Cardiac septum (tissue), 1 donor: ENCODE measurements around the gene TMBIM1. TPM values are rescaled to one million over a fixed set of nuclear protein-coding genes. Genes with fewer than 3 reads are reported as not detected.
A peak's percentile ranks its signal among the peaks of the same experiment; 100 is the strongest.
"Not testable (repeated sequence)": the region's sequence is repeated elsewhere in the genome, so short reads cannot be mapped to it uniquely, and the experiment has no call there.

Experiments
- DNase-seq: peaks from one replicate; pipeline ENCODE4 v3.0.0-alpha.2; 2020; ENCODE audit warnings: low spot score
- intact Hi-C: fragments of 100-400 bp; cut with DNase I; formaldehyde crosslinking; loops from one replicate; pipeline ENCODE4 v1.14.0; 2022
- total RNA-seq: library from RNA; stranded (reverse); fragmentation: NEBNext Ultra II Directional; extraction: Animal tissue kit (Norgen Biotek cat#: 25700); gene quantifications from one replicate; pipeline ENCODE4 v1.2.1, GENCODE V29; 2021
- donor health status: DM: no; HTN: no; CAD: no.

Gene TMBIM1
- total RNA-seq, 1 donor from 2014 or later, result 143 TPM

GRCh38 chr2:218277921-218278320 is 14.4 kb downstream of the TMBIM1 start:
- DNase-seq, result no peak

DNA sequence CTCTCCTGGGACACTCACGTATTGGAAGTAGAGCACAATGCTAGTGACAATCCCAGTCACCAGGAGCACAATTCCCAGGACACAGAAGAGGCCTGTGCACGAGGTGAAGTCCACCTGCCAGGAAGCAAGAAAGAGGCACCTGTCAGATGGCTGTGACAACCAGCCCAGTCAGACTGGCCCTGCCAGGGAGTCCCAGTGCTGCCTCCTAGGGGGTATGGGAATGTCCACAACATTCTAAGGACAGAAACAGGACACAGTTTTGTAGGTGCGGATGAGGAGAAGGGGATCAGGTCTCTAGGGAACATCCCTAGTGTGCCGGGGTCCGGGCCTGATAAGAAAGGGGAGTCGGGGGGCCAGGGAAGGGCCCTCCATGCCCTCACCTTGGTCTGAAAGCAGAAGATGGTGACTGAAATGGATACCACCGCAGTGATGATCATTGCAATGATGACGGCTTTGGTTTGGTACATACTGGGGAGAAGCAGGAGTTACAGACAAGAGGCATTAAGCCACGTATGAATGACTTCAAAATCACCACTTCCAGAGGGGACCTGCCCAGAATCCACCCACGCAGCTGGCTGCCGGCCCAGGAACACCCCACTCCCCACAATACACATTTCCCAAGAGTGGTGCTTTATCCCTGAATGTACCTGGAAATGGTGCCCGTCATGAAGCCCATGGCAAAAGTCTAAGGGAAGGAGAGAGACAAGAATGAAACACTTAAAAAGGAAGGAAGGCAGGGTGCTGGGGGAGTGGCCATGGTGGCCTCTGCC is 15.1 kb downstream of the TMBIM1 start:
- intact Hi-C loops, result loop anchor here (10.0 kb wide), 1 partner anchor 188 kb away; no protein-coding TSS in a partner anchor
- DNase-seq, result no peak

More at GRCh38 chr2:218277921-218278320, 14.4 kb downstream of the TMBIM1 start:
- intact Hi-C loops, result loop anchor here (10.0 kb wide), 1 partner anchor 187 kb away; no protein-coding TSS in a partner anchor

GRCh38 chr2:218275371-218276072 is 16.8 kb downstream of the TMBIM1 start:
- no peak for DNase-seq
- intact Hi-C loops, result loop anchor here (10.0 kb wide), 1 partner anchor 189 kb away; no protein-coding TSS in a partner anchor

- DNase-seq, result no peak
- intact Hi-C loops, result loop anchor here (5.0 to 10.0 kb wide), 3 partner anchors 87 to 190 kb away; partner anchors contain the start of gene CTDSP1
These were observed 17.7 kb downstream of the TMBIM1 start for GRCh38 chr2:218274586-218274985.

- DNase-seq, result no peak
- intact Hi-C loops, result loop anchor here (2.0 to 10.0 kb wide), 4 partner anchors 13 to 191 kb away; partner anchors contain the start of gene CTDSP1
These were observed 18.4 kb downstream of the TMBIM1 start for GRCh38 chr2:218273908-218274249.

DNA sequence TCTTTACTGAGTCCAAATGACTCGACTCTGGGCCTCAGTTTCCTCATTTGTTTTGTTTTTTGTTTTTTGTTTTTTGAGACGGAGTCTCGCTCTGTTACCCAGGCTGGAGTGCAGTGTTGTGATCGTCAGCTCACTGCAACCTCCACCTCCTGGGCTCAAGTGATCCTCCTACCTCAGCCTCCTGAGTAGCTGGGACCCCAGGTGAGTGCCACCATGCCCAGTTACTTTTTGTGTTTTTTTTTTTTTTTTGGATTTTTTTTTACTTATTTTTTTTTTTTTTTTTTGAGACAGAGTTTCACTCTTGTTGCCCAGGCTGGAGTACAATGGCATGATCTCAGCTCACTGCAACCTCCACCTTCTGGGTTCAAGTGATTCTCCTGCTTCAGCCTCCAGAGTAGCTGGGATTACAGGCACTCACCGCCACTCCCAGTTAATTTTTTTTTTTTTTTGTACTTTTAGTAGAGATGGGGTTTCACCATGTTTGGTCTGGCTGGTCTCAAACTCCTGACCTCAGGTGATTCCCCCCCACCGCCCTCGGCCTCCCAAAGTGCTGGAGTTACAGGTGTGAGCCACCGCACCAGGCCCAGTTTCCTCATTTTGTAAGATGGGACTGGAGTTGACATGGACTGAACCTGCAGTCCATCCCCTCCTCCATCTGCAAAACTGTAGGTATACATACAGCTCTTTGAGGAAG is 18.9 kb downstream of the TMBIM1 start:
- not testable (repeated sequence) for DNase-seq
- intact Hi-C loops, result loop anchor here (2.0 to 10.0 kb wide), 4 partner anchors 13 to 191 kb away; partner anchors contain the start of gene CTDSP1

DNA sequence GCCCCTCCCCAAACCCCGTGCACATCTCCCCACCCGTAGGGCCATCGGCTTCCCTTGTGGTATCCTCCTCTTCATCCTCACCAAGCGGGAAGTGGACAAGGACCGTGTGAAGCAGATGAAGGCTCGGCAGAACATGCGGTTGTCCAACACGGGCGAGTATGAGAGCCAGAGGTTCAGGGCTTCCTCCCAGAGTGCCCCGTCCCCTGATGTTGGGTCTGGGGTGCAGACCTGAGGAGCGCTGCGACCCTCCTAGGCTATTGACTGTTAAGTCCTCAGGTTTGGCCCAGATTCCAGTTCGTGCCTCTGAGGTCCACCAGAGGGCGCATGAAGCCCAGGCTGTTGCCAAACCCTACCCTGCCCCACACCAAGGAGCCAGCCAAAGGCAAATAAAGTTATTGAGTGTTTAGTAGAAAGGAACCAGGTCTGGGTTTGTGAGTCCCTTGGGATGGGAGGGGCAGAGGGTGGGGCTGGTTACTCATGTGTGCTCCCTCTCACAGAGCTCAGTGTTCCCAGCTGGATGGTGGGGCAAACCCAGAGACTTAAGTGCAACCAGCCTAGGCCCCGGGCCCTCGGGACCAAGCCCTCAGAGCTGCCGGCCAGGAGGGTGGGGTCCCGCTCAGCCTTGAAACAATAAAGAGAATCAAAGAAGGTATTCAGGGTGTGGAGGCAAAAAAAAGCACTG is 19.6 kb downstream of the TMBIM1 start:
- peak; percentile 93 for DNase-seq
- intact Hi-C loops, result loop anchor here (2.0 to 10.0 kb wide), 4 partner anchors 14 to 192 kb away; partner anchors contain the start of gene CTDSP1

GRCh38 chr2:218271865-218272530 is 20.3 kb downstream of the TMBIM1 start:
- no peak for DNase-seq
- intact Hi-C loops, result loop anchor here (2.0 to 10.0 kb wide), 4 partner anchors 15 to 193 kb away; partner anchors contain the start of gene CTDSP1

DNA sequence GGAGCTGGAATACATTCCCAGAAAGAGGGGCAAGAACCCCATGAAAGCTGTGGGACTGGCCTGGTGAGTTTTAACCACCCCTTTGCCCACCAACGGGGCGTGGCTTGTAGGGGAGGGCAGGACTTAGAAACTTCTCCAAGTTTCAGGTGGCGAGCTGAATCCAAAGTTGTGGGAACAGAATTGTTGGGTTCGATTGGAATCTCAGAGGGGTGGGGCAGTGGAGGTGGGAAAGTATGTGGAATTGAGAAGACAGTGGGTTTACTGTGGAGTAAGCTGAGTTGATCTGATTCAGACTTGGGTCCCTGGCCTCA is 20.9 kb downstream of the TMBIM1 start:
- DNase-seq, result no peak
- intact Hi-C loops, result loop anchor here (5.0 to 10.0 kb wide), 3 partner anchors 84 to 193 kb away; partner anchors contain the start of gene CTDSP1

GRCh38 chr2:218270721-218271486 is 21.4 kb downstream of the TMBIM1 start:
- intact Hi-C loops, result loop anchor here (1.0 to 10.0 kb wide), 4 partner anchors 54 to 194 kb away; partner anchors contain the start of genes ARPC2 and CTDSP1

GRCh38 chr2:218269900-218270720 is 22.2 kb downstream of the TMBIM1 start, which contains the start of the genes AAMP and PNKD:
Gene AAMP, minus strand, starts transcription at chr2:218270137. Its CDS starts 51 bp downstream, at chr2:218270086.
Gene PNKD, plus strand, starts transcription at chr2:218270519. Its CDS starts 17 bp downstream, at chr2:218270536.
- intact Hi-C loops, result loop anchor here (1.0 to 10.0 kb wide), 4 partner anchors 53 to 195 kb away; partner anchors contain the start of genes ARPC2 and CTDSP1
- DNase-seq, result peak; percentile 100

More at GRCh38 chr2:218270721-218271486, 21.4 kb downstream of the TMBIM1 start:
- no peak for DNase-seq

- intact Hi-C loops, result no loop called here
- DNase-seq, result no peak
These were observed 25.0 kb downstream of the TMBIM1 start for GRCh38 chr2:218267259-218267658.

DNA sequence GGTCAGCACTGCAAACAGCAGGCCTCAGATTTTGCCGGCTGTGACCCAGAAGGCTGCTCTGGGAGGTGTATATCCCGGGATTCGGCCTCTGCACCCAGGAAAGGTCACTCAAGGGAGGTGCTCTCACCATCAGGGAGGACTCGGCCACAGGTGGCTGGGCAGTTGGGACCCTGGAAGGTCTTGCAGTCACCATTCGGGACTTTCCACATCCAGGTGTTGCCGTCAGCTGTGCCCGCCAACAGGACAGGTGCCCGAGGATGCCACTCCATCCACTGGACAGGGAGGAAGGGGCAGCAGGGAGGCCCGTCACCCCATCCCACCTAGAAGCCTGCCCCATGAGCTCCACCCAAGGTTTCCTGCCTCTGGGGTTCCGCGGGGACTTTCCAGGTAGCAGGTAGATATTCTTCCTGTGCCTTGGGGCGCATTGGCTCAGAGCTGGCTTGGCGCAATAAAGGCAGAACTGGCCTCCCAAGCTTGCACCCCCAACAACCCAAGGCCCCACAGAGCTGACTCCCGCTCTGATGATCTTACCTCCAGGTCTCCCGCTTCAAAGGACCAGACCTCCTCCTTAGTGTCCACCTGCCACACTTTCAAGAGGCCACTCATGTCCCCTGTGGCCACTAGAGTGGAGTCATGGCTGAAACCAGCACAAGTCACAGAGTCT is 25.9 kb downstream of the TMBIM1 start:
- intact Hi-C loops, result no loop called here
- no peak for DNase-seq

DNA sequence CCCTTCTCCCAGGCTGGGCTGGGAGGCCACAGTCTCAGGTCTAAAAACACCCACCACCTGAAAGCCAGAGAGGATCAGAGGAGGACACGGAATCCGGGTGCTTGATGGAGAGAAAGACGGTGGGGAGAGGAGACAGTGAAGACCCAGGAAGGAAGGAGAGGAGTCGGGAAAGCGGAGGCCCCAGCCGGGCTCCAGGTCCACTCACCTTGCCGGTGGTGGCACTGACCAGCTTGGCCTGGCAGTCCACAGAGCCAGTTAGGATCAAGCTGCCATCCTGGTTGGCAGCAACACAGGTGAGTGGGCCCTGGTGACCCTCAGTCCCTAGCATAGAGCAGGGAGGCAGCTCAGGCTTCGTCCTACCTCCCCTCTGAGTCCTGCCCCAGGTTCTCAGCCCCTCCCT is 26.7 kb downstream of the TMBIM1 start:
- no peak for DNase-seq
- intact Hi-C loops, result no loop called here

GRCh38 chr2:218264773-218265561 is 27.3 kb downstream of the TMBIM1 start:
- DNase-seq, result no peak
- intact Hi-C loops, result no loop called here
